Astrocyte (in vitro differentiated cells and primary cell): Measurements from ENCODE around the gene FLT3.

Experiments
- EZH2 ChIP-seq: IDR thresholded peaks from 2 replicates; pipeline ENCODE4 v1.6.1; 2012; ENCODE audit warnings: mild to moderate bottlenecking, low read length, inconsistent platforms; ENCODE audit not compliant: insufficient read depth
- TF ChIP-seq, protein P1 (sequence below): IDR thresholded peaks from 2 replicates; pipeline ENCODE4 v1.5.1; 2011; ENCODE audit warnings: low read depth, mild to moderate bottlenecking, inconsistent platforms, low read length, moderate library complexity; ENCODE audit not compliant: insufficient read depth

- TF ChIP-seq, protein P1, sequence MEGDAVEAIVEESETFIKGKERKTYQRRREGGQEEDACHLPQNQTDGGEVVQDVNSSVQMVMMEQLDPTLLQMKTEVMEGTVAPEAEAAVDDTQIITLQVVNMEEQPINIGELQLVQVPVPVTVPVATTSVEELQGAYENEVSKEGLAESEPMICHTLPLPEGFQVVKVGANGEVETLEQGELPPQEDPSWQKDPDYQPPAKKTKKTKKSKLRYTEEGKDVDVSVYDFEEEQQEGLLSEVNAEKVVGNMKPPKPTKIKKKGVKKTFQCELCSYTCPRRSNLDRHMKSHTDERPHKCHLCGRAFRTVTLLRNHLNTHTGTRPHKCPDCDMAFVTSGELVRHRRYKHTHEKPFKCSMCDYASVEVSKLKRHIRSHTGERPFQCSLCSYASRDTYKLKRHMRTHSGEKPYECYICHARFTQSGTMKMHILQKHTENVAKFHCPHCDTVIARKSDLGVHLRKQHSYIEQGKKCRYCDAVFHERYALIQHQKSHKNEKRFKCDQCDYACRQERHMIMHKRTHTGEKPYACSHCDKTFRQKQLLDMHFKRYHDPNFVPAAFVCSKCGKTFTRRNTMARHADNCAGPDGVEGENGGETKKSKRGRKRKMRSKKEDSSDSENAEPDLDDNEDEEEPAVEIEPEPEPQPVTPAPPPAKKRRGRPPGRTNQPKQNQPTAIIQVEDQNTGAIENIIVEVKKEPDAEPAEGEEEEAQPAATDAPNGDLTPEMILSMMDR, result no peak
- TF ChIP-seq EZH2, result no peak
Measured at GRCh38 chr13:28046981-28047380, 53.4 kb downstream of the FLT3 start.
